GM19455 (cell line): ENCODE results near the gene EOLA1.
"Not testable (repeated sequence)": the region's sequence is repeated elsewhere in the genome, so short reads cannot be mapped to it uniquely, and the experiment has no call there.

Experiments used
- ATAC-seq: cut with Tn5 transposase; IDR thresholded peaks from one replicate; pipeline ENCODE4 v1.9.1; 2021; ENCODE audit not compliant: unreplicated experiment

EOLA1 gene

GRCh38 chrX:149595214-149595613 lies 54.4 kb downstream of the EOLA1 start, which contains the start of gene HSFX2:
TSS of gene HSFX2 (minus strand) at chrX:149595314. CDS start at chrX:149594700, 614 bp downstream.
- ATAC-seq: not testable (repeated sequence)

GRCh38 chrX:149595943-149596342 lies 55.1 kb downstream of the EOLA1 start:
- not testable (repeated sequence) for ATAC-seq
